Right lobe of liver (tissue), 4 donors: ENCODE measurements around the gene XPA.

Experiments used
- CTCF ChIP-seq, 4 donors: fragments of 200-600 bp in 3 of 4; fragments of 450-650 bp in 1 of 4; IDR thresholded peaks; one replicate each; pipeline versions ENCODE4 v1.5.1 to v1.8.0; 2016 to 2022; ENCODE audit warnings: antibody characterized with exemption in 4 of 4, mild to moderate bottlenecking in 2 of 4
- POLR2A ChIP-seq: fragments of 450-650 bp; IDR thresholded peaks from one replicate; pipeline ENCODE4 v1.6.1; 2017; ENCODE audit warnings: antibody characterized with exemption, mild to moderate bottlenecking
- donor health status: DM: no; HTN: no; CAD: no.
- donor health status: DM: no; HTN: no; CAD: no.
- donor health status: DM: no; HTN: yes; CAD: no.

GRCh38 chr9:97704345-97704677 is 7.2 kb upstream of the XPA start:
- TF ChIP-seq CTCF (IDR thresholded peaks at IDR 0.05) (no peak), POLR2A (no peak)
